Measurements from ENCODE around the gene CFAP20DC. TPM values are rescaled to one million over a fixed set of nuclear protein-coding genes. Genes with fewer than 3 reads are reported as not detected.
"Not testable (repeated sequence)": the region's sequence is repeated elsewhere in the genome, so short reads cannot be mapped to it uniquely, and the experiment has no call there.

The CFAP20DC gene
- total and polyA plus RNA-seq, 8 donors: 1.2 to 7.7 (median 5.4) TPM

DNA sequence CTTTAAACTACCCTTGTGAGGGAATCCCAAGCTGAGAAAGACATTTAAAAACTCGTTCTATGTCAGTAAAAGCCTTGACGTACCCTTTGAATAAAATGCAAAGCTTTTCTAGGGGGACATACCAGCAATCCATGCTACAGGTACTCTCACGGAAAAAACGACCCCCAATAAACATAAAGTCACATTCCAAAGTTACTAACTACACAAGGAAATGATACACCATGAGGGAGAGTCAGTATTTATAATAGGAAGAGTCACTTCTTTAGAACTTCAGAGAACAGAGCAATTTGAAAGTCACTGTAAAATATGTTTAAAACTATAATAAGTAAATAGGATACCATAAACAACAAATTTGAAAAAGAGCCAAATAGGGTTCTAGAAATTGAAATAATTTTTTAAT lies 63.2 kb downstream of the CFAP20DC start:
- Histone ChIP-seq H3K27ac (no peak overlapping the region), H3K9me3 (peaks cover 0 to 6% of the 10 kb centered on the region in 2 donors), H3K4me1 (no peaks in the 10 kb centered on the region), H3K27me3 (no peaks in the 10 kb centered on the region), H3K36me3 (no peaks in the 10 kb centered on the region), H3K4me3 (no peak overlapping the region)
- ATAC-seq (no peak), DNase-seq (no peak)
- intact Hi-C loops (cut with DNase I): no loop called here
- TF ChIP-seq CTCF (IDR thresholded peaks at IDR 0.05): no peak

- Histone ChIP-seq H3K4me1 (no peaks in the 10 kb centered on the region), H3K36me3 (no peaks in the 10 kb centered on the region), H3K4me3 (no peak overlapping the region), H3K9me3 (no peaks in the 10 kb centered on the region), H3K27ac (no peak overlapping the region), H3K27me3 (no peaks in the 10 kb centered on the region)
- ATAC-seq (no peak), DNase-seq (no peak)
- TF ChIP-seq CTCF (IDR thresholded peaks at IDR 0.05): no peak
- intact Hi-C loops (cut with DNase I): no loop called here
Observed at GRCh38 chr3:58979840-58980239, 70.0 kb downstream of the CFAP20DC start.

- DNase-seq (no peak), ATAC-seq (no peak)
- intact Hi-C loops (cut with DNase I): no loop called here
- Histone ChIP-seq H3K36me3 (no peaks in the 10 kb centered on the region), H3K27me3 (no peaks in the 10 kb centered on the region), H3K27ac (no peak overlapping the region), H3K4me1 (no peaks in the 10 kb centered on the region), H3K9me3 (no peaks in the 10 kb centered on the region), H3K4me3 (no peak overlapping the region)
- TF ChIP-seq CTCF (IDR thresholded peaks at IDR 0.05): no peak
Observed at GRCh38 chr3:58973796-58974195, 76.0 kb downstream of the CFAP20DC start.

DNA sequence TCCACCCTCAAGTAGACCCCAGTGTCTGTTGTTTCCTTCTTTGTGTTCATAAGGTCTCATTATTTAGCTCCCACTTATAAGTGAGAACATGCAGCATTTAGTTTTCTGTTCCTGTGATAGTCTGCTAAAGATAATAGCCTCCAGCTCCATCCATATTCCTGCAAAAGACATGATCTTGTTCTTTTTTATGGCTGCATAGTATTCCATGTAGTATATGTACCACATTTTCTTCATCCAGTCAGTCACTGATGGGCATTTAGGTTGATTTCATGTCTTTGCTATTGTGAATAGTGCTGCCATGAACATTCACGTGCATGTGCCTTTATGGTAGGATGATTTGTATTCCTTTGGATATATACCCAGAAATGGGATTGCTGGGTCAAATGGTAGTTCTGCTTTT lies 82.0 kb downstream of the CFAP20DC start:
- H3K36me3 ChIP-seq; H3K4me1 ChIP-seq; H3K4me3 ChIP-seq; H3K27ac ChIP-seq; intact Hi-C loops (cut with DNase I); H3K27me3 ChIP-seq; DNase-seq; H3K9me3 ChIP-seq; ATAC-seq: not testable (repeated sequence)

DNA sequence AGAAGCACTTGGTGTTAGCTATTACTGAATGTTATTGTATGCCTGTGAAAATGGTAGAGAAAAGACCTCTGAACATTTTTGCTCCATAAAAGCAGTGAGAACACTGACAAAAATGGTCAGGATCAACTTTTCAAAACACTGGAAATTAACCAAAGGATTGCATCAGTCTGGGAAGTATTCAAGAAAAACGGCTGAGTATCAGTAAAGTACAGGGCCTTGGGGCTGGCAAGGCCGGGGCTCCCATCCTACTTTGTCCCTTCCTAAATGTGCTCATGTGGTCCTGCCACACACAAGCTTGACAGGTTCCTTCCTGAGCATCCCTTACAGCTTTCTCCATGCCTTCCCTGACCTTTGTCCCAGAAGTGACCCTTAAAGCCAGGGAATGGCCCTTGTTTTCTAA lies 84.0 kb downstream of the CFAP20DC start:
- DNase-seq (peak in 1 of 4 donors; percentile 21), ATAC-seq (no peak)

More for the DNA sequence above, 84.0 kb downstream of the CFAP20DC start:
- H3K9me3 ChIP-seq: no peaks in the 10 kb centered on the region
- no peak overlapping the region for H3K27ac ChIP-seq
- intact Hi-C loops (cut with DNase I): no loop called here
- H3K27me3 ChIP-seq: no peaks in the 10 kb centered on the region
- H3K36me3 ChIP-seq: no peaks in the 10 kb centered on the region
- no peaks in the 10 kb centered on the region for H3K4me1 ChIP-seq
- TF ChIP-seq CTCF (IDR thresholded peaks at IDR 0.05): no peak
- no peak overlapping the region for H3K4me3 ChIP-seq

Data from left lung (tissue), 10 donors.